22Rv1 (cell line): ENCODE results near the gene IL1RAPL2.
A peak's percentile ranks its signal among the peaks of the same experiment; 100 is the strongest.
"Not testable (repeated sequence)": the region's sequence is repeated elsewhere in the genome, so short reads cannot be mapped to it uniquely, and the experiment has no call there.

Source experiments
- H3K27ac ChIP-seq: fragments of 450-650 bp; 2 replicates; pipeline ENCODE4 v1.5.1; 2017
- CTCF ChIP-seq: fragments of 450-650 bp; IDR thresholded peaks from 2 replicates; pipeline ENCODE4 v1.5.1; 2017; ENCODE audit warnings: mild to moderate bottlenecking
- ZFX ChIP-seq: fragments of 450-650 bp; IDR thresholded peaks from 2 replicates; pipeline ENCODE4 v1.6.1; 2017; ENCODE audit warnings: antibody characterized with exemption, borderline replicate concordance

IL1RAPL2 gene

GRCh38 chrX:104854188-104854587, 288.2 kb downstream of the IL1RAPL2 start:
- no peak overlapping the region for H3K27ac ChIP-seq

GRCh38 chrX:104854790-104855340, 288.9 kb downstream of the IL1RAPL2 start:
- H3K27ac ChIP-seq: no peak overlapping the region
- TF ChIP-seq ZFX: no peak
- TF ChIP-seq CTCF: no peak

More at GRCh38 chrX:104854188-104854587, 288.2 kb downstream of the IL1RAPL2 start:
- TF ChIP-seq ZFX (no peak), CTCF (no peak)

GRCh38 chrX:104863466-104863865, 297.5 kb downstream of the IL1RAPL2 start:
- no peak overlapping the region for H3K27ac ChIP-seq
- no peak for TF ChIP-seq CTCF
- TF ChIP-seq ZFX: no peak

GRCh38 chrX:104864296-104864695, 298.3 kb downstream of the IL1RAPL2 start:
- H3K27ac ChIP-seq: no peak overlapping the region
- no peak for TF ChIP-seq CTCF
- no peak for TF ChIP-seq ZFX

GRCh38 chrX:104877504-104877903, 311.5 kb downstream of the IL1RAPL2 start:
- TF ChIP-seq CTCF: no peak
- TF ChIP-seq ZFX: no peak
- H3K27ac ChIP-seq: no peak overlapping the region

- TF ChIP-seq CTCF (no peak), ZFX (no peak)
- no peak overlapping the region for H3K27ac ChIP-seq
Measured at GRCh38 chrX:104902070-104902469, 336.1 kb downstream of the IL1RAPL2 start.

GRCh38 chrX:104909694-104910093, 343.7 kb downstream of the IL1RAPL2 start:
- not testable (repeated sequence) for H3K27ac ChIP-seq

GRCh38 chrX:104913348-104913747, 347.3 kb downstream of the IL1RAPL2 start:
- TF ChIP-seq ZFX: no peak
- peak; percentile 54 for TF ChIP-seq CTCF
- H3K27ac ChIP-seq: no peak overlapping the region

- H3K27ac ChIP-seq: not testable (repeated sequence)
Measured at GRCh38 chrX:104914686-104915085, 348.7 kb downstream of the IL1RAPL2 start.
